Measurements from ENCODE around the gene ABCB9. TPM values are rescaled to one million over a fixed set of nuclear protein-coding genes. Genes with fewer than 3 reads are reported as not detected.

Gene ABCB9
- total RNA-seq, 1 donor from 2014 or later, result 9.6 TPM

GRCh38 chr12:122884091-122884826 is 82.0 kb downstream of the ABCB9 start:
- Mint-ChIP-seq H3K4me3 (no peak overlapping the region), H3K4me1 (ENCODE audit: unreplicated experiment) (peaks cover 59% of the 10 kb centered on the region), H3K36me3 (peaks cover 9% of the 10 kb centered on the region), H3K9me3 (no peaks in the 10 kb centered on the region), H3K27me3 (no peaks in the 10 kb centered on the region), H3K27ac (no peak overlapping the region)
- TF ChIP-seq CTCF (conservative IDR thresholded peaks at IDR 0.05), result no peak
- DNase-seq (ENCODE audit: extremely low spot score, unreplicated experiment), result no peak

GRCh38 chr12:122882908-122883558 is 83.2 kb downstream of the ABCB9 start:
- peaks cover 51% of the 10 kb centered on the region for H3K4me1 Mint-ChIP-seq (ENCODE audit: unreplicated experiment)
- no peak for TF ChIP-seq CTCF (conservative IDR thresholded peaks at IDR 0.05)
- DNase-seq (ENCODE audit: extremely low spot score, unreplicated experiment), result no peak
- H3K27ac Mint-ChIP-seq, result no peak overlapping the region
- H3K27me3 Mint-ChIP-seq, result no peaks in the 10 kb centered on the region
- H3K36me3 Mint-ChIP-seq, result peaks cover 9% of the 10 kb centered on the region
- H3K9me3 Mint-ChIP-seq, result no peaks in the 10 kb centered on the region
- no peak overlapping the region for H3K4me3 Mint-ChIP-seq

- Mint-ChIP-seq H3K27me3 (no peaks in the 10 kb centered on the region), H3K36me3 (peaks cover 3% of the 10 kb centered on the region), H3K9me3 (no peaks in the 10 kb centered on the region), H3K27ac (no peak overlapping the region), H3K4me1 (ENCODE audit: unreplicated experiment) (peaks cover 54% of the 10 kb centered on the region), H3K4me3 (peak overlapping the region; percentile 15)
- TF ChIP-seq CTCF (conservative IDR thresholded peaks at IDR 0.05), result peak; percentile 69
- DNase-seq (ENCODE audit: extremely low spot score, unreplicated experiment), result no peak
Observed at GRCh38 chr12:122880668-122881067, 85.6 kb downstream of the ABCB9 start.

GRCh38 chr12:122880155-122880667 is 86.1 kb downstream of the ABCB9 start:
- H3K9me3 Mint-ChIP-seq, result no peaks in the 10 kb centered on the region
- no peaks in the 10 kb centered on the region for H3K27me3 Mint-ChIP-seq
- H3K27ac Mint-ChIP-seq, result no peak overlapping the region
- DNase-seq (ENCODE audit: extremely low spot score, unreplicated experiment), result no peak
- H3K4me1 Mint-ChIP-seq (ENCODE audit: unreplicated experiment), result peaks cover 58% of the 10 kb centered on the region
- TF ChIP-seq CTCF (conservative IDR thresholded peaks at IDR 0.05), result no peak
- H3K36me3 Mint-ChIP-seq, result peaks cover 3% of the 10 kb centered on the region
- H3K4me3 Mint-ChIP-seq, result peak overlapping the region; percentile 15

Small RNAs within 50 kb of the gene (microRNA-seq; reads per million reads assigned to microRNA genes)
- not detected for gene MIR4304

Other genes starting within 250 kb of the ABCB9 start
- 0.46 and 2.6 TPM in 2 replicates for gene HCAR3, start 249.7 kb downstream of the ABCB9 start, total RNA-seq (ENCODE audit: low replicate concordance)
- 5.0 and 7.4 TPM in 2 replicates for gene HCAR1, start 235.6 kb downstream of the ABCB9 start, total RNA-seq (ENCODE audit: low replicate concordance)
- gene DENR, start 213.6 kb downstream of the ABCB9 start, total RNA-seq (ENCODE audit: low replicate concordance), result 63.2 and 75.2 TPM in 2 replicates
- gene CCDC62, start 191.9 kb downstream of the ABCB9 start, total RNA-seq (ENCODE audit: low replicate concordance), result 0.57 and 1.0 TPM in 2 replicates
- gene HIP1R, start 131.0 kb downstream of the ABCB9 start, total RNA-seq (ENCODE audit: low replicate concordance), result 40.5 and 45.5 TPM in 2 replicates
- 32.4 and 43.6 TPM in 2 replicates for gene VPS37B, start 70.3 kb downstream of the ABCB9 start, total RNA-seq (ENCODE audit: low replicate concordance)
- 17.0 and 24.1 TPM in 2 replicates for gene OGFOD2, start 8.8 kb upstream of the ABCB9 start, total RNA-seq (ENCODE audit: low replicate concordance)
- 140 and 146 TPM in 2 replicates for gene ARL6IP4, start 14.2 kb upstream of the ABCB9 start, total RNA-seq (ENCODE audit: low replicate concordance)
- 6.8 and 8.6 TPM in 2 replicates for gene PITPNM2, start 184.6 kb upstream of the ABCB9 start, total RNA-seq (ENCODE audit: low replicate concordance)

Data from type B pancreatic cell (in vitro differentiated cells).